ENCODE results near the gene ST3GAL3.

- TF ChIP-seq CTCF (IDR thresholded peaks at IDR 0.05) (no peak), CBFB (CRISPR knock-in tag; IDR thresholded peaks at IDR 0.05; ENCODE audit: low read depth) (no peak), ELF4 (CRISPR knock-in tag; IDR thresholded peaks at IDR 0.05; ENCODE audit: low read depth) (no peak), E2F4 (CRISPR knock-in tag; IDR thresholded peaks at IDR 0.05; ENCODE audit: borderline replicate concordance, low read depth) (no peak), CREM (CRISPR knock-in tag; IDR thresholded peaks at IDR 0.05) (no peak), MYBL2 (CRISPR knock-in tag; IDR thresholded peaks at IDR 0.05) (no peak), FOXP4 (CRISPR knock-in tag; IDR thresholded peaks at IDR 0.05) (no peak), SP1 (CRISPR knock-in tag; conservative IDR thresholded peaks at IDR 0.05) (no peak)
Measured at GRCh38 chr1:43975249-43975961, 268.1 kb downstream of the ST3GAL3 start.

All from WTC11 (cell line).